K562 (cell line): ENCODE data around the gene ZBTB20.

Experiments
- BRF2 ChIP-seq: IDR thresholded peaks from 3 replicates; pipeline ENCODE4 v1.6.1; 2011; ENCODE audit warnings: borderline replicate concordance, mild to moderate bottlenecking; ENCODE audit not compliant: insufficient read length, insufficient read depth
- EP300 ChIP-seq: IDR thresholded peaks from 2 replicates; pipeline ENCODE4 v1.6.1; 2012; ENCODE audit warnings: low read length, improper control_type of control experiment
- GABPA ChIP-seq: fragments of 200-800 bp; sonication (Bioruptor generic); conservative IDR thresholded peaks from 2 replicates; pipeline ENCODE4 v1.6.1; 2016; ENCODE audit warnings: low read depth, missing genetic modification characterization, missing compliant biosample characterization
- HDAC6 ChIP-seq: IDR thresholded peaks from 2 replicates; pipeline ENCODE4 v1.6.1; 2012; ENCODE audit warnings: low read depth, mild to moderate bottlenecking, control low read depth, inconsistent platforms, low read length, moderate library complexity
- MXI1 ChIP-seq: IDR thresholded peaks from 2 replicates; pipeline ENCODE4 v1.6.1; 2011; ENCODE audit warnings: low read depth, mild to moderate bottlenecking, improper control_type of control experiment, low read length
- POLR2A ChIP-seq: fragments of 450-650 bp; conservative IDR thresholded peaks from 2 replicates; pipeline ENCODE4 v1.6.1; 2016
- TF ChIP-seq, protein P1 (sequence below): fragments of 250-450 bp; sonication (Bioruptor Pico); IDR thresholded peaks from 2 replicates; pipeline ENCODE4 v1.5.0; 2020; ENCODE audit warnings: mild to moderate bottlenecking, borderline replicate concordance

DNA sequence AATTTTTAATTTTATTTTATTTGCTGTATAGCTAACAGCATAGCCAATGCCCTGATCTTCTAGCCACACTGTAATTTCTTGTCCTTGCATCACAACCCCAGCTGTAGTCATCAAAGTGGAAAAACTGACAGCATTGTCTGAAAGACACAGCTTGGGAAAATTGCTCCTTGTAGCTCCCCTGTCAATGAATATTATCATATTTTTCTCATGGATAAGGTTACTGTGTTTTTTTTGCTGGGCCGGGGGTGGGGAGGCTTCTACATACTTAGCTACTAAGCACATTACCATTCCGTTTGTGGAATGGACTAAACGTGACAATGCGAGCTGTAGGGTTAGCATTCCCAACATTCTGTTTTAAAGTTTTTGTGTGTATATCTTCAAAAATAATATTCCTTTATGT, 472.0 kb downstream of the ZBTB20 start:
- TF ChIP-seq POLR2A, result no peak
- TF ChIP-seq, protein P1, sequence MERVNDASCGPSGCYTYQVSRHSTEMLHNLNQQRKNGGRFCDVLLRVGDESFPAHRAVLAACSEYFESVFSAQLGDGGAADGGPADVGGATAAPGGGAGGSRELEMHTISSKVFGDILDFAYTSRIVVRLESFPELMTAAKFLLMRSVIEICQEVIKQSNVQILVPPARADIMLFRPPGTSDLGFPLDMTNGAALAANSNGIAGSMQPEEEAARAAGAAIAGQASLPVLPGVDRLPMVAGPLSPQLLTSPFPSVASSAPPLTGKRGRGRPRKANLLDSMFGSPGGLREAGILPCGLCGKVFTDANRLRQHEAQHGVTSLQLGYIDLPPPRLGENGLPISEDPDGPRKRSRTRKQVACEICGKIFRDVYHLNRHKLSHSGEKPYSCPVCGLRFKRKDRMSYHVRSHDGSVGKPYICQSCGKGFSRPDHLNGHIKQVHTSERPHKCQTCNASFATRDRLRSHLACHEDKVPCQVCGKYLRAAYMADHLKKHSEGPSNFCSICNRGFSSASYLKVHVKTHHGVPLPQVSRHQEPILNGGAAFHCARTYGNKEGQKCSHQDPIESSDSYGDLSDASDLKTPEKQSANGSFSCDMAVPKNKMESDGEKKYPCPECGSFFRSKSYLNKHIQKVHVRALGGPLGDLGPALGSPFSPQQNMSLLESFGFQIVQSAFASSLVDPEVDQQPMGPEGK (CRISPR knock-in tag), result no peak
- no peak for TF ChIP-seq HDAC6
- no peak for TF ChIP-seq GABPA (tag)
- TF ChIP-seq BRF2, result no peak
- TF ChIP-seq MXI1, result no peak
- no peak for TF ChIP-seq EP300
